Measurements from ENCODE around the gene SMNDC1.
"Not testable (repeated sequence)": the region's sequence is repeated elsewhere in the genome, so short reads cannot be mapped to it uniquely, and the experiment has no call there.

The SMNDC1 gene

DNA sequence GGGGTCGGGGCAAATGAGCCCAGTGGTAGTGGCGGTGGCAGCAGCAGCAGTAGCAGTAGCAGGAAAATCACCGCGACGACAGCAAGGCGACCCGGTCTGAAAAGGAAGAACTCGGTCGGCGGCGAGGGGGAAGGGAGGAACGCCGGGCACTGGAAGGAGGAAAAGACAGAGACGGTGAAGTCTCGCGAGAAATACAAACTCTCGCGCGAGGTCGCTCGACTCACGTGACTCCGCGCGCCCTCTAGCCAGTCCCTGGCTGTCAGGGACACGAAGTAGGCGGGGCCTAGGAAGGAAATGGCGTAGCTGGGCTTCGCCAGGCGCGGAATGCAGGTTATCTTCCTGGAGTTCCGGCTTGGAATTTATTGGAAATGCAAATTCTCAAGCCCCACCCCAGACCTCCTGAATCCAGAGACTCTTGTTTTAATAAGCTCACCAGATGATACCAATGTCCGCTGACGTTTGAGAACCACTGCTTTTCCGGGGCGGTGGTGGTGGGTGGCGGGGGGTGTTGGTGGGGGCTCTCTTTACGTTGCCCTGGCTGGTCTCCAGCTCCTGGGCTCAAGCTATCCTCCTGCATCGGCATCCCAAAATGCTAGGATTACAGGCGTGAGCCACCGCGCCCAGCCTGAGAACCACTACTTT, at the start of gene SMNDC1:
Gene SMNDC1 (minus strand): TSS at position 141 of the 642 bp plus-strand sequence. CDS start 1,333 bp downstream, outside the sequence.
- DNase-seq: peak; percentile 97

GRCh38 chr10:110354322-110354766, 49.6 kb upstream of the SMNDC1 start:
- DNase-seq: peak; percentile 85

GRCh38 chr10:110353244-110354119, 48.8 kb upstream of the SMNDC1 start:
- peak; percentile 69 for DNase-seq

- no peak for DNase-seq
Observed at GRCh38 chr10:110352930-110353243, 48.2 kb upstream of the SMNDC1 start.

DNA sequence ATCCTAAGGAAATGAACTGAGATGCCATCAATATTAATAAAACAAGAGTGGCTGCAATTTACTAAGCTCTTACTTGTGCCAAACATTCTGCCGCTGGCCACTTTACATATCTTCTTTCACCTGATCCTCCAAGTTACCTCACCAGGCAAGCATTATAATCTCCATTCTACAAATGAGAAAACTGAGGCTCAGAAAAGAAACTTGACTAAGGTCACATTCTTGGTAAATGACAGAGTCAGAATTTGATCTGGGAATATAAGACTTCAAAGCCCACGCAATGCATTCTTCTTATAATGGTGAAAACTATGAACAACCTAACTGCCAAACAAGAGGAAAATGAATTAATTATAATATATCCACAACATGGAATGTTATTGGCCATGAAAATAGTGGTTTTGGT, 46.1 kb upstream of the SMNDC1 start:
- no peak for DNase-seq

GRCh38 chr10:110349831-110350230, 45.1 kb upstream of the SMNDC1 start:
- DNase-seq: no peak

DNA sequence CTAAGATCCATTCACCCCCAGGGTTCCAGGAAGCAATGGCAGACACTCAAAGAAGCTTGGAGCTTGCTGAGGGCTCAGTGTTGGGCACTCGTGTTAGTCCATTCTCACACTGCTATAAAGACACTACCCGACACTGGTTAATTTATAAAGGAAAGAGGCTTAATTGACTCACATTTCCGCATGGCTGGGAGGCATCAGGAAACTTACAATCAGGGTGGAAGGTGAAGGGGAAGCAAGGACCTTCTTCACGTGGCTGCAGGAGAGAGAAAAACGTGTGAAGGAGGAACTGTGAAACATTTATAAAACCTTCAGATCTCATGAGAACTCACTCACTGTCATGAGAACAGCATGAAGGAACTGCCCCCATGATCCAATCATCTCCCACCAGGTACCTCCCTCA, 44.7 kb upstream of the SMNDC1 start:
- DNase-seq: no peak

- DNase-seq: no peak
Observed at GRCh38 chr10:110348336-110348735, 43.6 kb upstream of the SMNDC1 start.

DNA sequence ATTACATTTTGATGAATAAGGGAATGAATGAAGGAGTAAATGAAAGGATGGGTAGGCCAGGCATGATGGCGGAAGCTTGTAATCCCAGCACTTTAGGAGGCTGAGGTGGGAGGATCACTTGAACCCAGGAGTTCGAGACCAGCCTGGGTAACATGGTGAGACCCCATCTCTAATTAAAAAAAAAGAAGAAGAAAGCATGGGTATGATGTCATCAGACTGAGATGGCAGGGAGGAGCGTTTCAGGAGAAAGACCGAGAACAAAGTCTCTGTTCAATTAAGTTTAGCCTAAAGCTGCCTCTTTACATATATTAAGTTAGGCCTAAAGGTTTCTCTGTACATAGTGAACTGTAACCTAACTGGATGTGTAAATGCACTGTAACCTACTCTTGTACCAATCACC, 42.2 kb upstream of the SMNDC1 start:
- DNase-seq: no peak

- DNase-seq: no peak
Observed at GRCh38 chr10:110345286-110345685, 40.6 kb upstream of the SMNDC1 start.

DNA sequence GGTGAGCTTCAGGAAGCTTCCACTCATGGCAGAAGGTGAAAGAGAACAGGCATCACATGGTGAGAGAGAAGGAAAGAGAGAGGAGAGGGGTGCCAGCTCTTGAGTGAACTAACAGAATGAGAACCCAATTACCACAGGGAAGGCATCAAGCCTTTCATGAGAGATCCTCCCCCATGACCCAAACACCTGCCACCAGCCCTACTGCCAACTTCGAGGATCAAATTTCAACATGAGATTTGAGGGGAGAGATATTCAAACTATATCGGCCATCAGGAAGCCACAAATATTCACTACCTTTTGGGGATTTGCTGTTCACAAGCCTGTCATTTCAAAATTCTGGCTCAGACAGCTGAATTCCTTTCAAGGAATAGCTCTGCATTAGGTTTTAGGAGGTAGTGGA, 39.9 kb upstream of the SMNDC1 start:
- no peak for DNase-seq

DNA sequence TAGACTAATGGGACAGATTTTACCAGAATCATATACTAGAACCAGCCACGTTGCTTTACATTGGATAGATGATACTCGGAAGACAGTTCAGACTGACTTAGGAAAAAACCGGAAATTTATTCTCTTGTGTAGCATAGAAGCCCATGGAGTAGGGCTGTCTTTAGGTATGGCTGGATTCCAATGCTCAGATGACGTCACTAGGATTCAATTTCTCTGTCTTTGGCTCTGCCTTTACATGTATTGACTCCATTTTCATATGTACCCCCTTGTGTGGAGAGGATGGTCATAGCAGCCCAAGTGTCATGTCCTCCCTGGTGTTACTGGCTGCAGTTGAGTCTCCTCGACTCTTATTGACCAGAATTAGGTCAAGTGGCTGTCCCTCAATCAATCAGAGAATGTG, 39.2 kb upstream of the SMNDC1 start:
- no peak for DNase-seq

DNA sequence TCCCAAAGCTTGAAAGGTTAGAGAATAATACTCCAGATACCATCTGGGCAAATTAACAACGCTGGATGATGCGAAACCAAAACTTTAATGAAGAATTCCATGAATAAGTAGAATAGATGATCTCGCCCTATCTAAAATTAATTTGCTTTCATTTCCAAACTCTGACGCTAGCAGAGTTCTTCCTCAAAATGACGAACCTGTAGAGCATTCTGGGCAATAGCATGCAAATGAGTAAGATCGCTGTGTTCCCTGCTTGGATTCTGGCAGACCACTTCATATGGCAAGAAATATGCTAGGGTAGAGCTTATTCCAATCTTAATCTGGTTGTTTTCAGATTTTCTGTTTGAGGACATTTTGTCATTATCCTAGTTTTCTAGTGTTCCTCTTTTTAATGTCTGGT, 36.1 kb upstream of the SMNDC1 start:
- no peak for DNase-seq

DNA sequence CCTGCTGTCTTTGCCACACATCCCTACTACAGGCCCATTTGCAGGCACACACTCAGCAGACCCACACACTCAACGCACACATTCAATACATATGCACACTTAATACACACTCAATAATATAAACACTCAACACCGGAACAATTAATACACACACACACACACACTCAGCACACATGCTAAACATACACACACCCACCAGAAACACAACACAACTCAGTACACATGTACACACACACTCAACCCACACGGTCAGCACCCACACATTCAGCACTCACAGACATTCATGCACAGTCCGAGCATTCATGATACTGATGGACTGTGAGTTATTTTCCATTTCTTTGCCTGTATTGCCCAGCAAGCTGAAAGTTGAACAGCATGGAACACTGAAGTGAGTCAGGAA, 35.4 kb upstream of the SMNDC1 start:
- no peak for DNase-seq

DNA sequence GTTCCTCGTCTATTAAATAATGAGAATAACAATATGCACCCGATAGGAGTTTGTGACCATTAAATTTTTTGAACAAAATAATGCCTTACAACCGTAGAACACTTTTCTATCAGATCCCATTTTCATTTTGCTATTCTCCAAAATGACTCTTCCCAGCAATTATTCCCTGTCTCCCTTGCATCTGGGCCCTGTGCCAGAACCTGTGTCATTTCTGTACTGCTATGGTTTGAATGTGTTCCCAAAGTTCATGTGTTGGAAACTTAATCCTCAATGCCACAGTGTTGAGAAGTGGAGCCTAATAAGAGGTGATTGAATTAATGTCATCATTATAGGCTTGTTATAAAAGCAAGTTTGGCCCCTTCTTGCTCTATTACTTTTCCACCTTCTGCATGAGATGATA, 33.2 kb upstream of the SMNDC1 start:
- no peak for DNase-seq

DNA sequence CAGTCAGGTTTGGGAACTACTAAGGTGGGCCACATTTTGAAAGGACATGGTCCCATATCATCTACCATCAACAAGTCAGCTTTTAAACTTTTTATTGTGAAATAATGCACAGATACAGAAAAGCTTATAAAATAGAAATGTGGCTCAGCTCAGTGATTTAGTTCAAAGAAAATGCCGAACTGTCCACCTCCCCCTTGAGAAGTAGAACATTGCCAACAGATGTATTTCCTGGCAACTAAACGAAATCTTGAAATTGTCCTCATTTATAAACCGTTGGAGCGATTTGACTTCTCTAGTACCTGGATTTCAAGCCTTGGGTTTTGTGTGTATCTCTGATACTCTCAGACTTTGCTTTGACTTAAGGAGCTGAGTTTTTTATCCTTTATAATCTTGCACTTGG, 32.7 kb upstream of the SMNDC1 start:
- DNase-seq: no peak

- DNase-seq: no peak
Observed at GRCh38 chr10:110336111-110336721, 31.5 kb upstream of the SMNDC1 start.

- no peak for DNase-seq
Observed at GRCh38 chr10:110335314-110336064, 30.8 kb upstream of the SMNDC1 start.

GRCh38 chr10:110334061-110334656, 29.4 kb upstream of the SMNDC1 start:
- DNase-seq: no peak

DNA sequence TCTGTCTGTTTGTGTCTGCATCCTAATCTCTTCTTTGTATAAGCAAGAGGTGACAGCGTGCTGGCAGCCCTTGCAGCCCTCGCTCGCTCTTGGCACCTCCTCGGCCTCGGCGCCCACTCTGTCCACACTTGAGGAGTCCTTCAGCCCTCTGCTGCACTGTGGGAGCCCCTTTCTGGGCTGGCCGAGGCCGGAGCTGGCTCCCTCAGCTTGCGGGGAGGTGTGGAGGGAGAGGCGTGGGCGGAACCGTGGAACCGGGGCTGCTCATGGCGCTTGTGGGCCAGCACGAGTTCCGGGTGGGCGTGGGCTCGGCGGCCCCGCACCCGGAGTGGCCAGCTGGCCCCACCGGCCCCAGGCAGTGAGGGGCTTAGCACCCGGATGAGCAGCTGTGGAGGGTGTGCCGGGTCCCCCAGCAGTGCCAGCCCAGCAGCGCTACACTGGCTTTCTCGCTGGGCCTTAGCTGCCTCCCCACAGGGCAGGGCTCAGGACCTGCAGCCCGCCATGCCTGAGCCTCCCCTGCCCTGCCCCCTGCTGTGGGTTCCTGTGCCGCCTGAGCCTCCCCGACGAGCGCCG, 26.6 kb upstream of the SMNDC1 start:
- not testable (repeated sequence) for DNase-seq

GRCh38 chr10:110330675-110331074, 26.0 kb upstream of the SMNDC1 start:
- no peak for DNase-seq

GRCh38 chr10:110327262-110327914, 22.7 kb upstream of the SMNDC1 start:
- DNase-seq: no peak
